Activated naive CD4-positive, alpha-beta T cell treated with anti-CD3 and anti-CD28 coated beads for 36 hours (primary cell): ENCODE results near the gene VRK1. TPM values are rescaled to one million over a fixed set of nuclear protein-coding genes. Genes with fewer than 3 reads are reported as not detected.

Experiments
- CTCF ChIA-PET: fragments of 350-600 bp; sonication (Branson Sonifier 250); formaldehyde crosslinking; loops from one replicate; lab custom pipeline; 2021; ENCODE audit warnings: antibody characterized with exemption; lab: Charles Lee
- DNase-seq: peaks from one replicate; pipeline ENCODE4 v3.0.0-alpha.2; 2020
- H3K27ac Mint-ChIP-seq: one replicate; pipeline ENCODE4 v1.8.0; 2021; ENCODE audit warnings: mild to moderate bottlenecking, mixed read lengths
- H3K27me3 Mint-ChIP-seq: one replicate; pipeline ENCODE4 v1.8.0; 2021; ENCODE audit warnings: low read depth, mixed read lengths
- H3K36me3 Mint-ChIP-seq: one replicate; pipeline ENCODE4 v1.8.0; 2021; ENCODE audit warnings: low read depth, mixed read lengths
- H3K4me1 Mint-ChIP-seq: one replicate; pipeline ENCODE4 v1.8.0; 2021; ENCODE audit warnings: low read depth, mixed read lengths
- H3K4me3 Mint-ChIP-seq: one replicate; pipeline ENCODE4 v1.8.0; 2021; ENCODE audit warnings: mild to moderate bottlenecking, moderate library complexity, mixed read lengths
- H3K9me3 Mint-ChIP-seq: one replicate; pipeline ENCODE4 v1.8.0; 2021; ENCODE audit warnings: mixed read lengths
- intact Hi-C: fragments of 100-400 bp; cut with micrococcal nuclease; formaldehyde crosslinking; loops from one replicate; pipeline ENCODE4 v1.15.1; 2023
- total RNA-seq, 2 experiments: library from RNA; stranded (reverse); gene quantifications; one replicate each; pipeline ENCODE4 v1.2.3, GENCODE V29; 2021

Gene VRK1
- total RNA-seq, 2 experiments from 2014 or later: 64.9 to 74.3 TPM

DNA sequence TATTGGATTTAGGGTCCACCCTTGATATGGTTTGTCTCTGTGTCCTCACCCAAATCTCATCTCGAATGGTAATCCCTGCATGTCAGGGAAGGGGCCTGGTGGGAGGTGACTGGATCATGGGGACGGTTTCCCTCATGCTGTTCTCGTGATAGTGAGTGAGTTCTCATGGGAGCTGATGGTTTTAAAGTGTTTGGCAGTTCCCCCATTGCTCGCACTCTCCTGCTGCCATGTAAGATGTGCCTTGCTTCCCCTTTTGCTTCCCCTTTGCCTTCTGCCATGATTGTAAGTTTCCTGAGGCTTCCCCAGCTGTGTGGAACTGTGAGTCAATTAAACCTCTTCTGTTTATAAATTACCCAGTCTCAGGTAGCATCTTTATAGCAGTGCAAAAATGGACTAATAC lies 118.3 kb downstream of the VRK1 start:
- H3K27ac Mint-ChIP-seq: no peak overlapping the region
- peaks cover 15% of the 10 kb centered on the region for H3K4me1 Mint-ChIP-seq
- H3K27me3 Mint-ChIP-seq: no peaks in the 10 kb centered on the region
- no peak overlapping the region for H3K4me3 Mint-ChIP-seq
- no peaks in the 10 kb centered on the region for H3K9me3 Mint-ChIP-seq
- peaks cover 5% of the 10 kb centered on the region for H3K36me3 Mint-ChIP-seq
- intact Hi-C loops: no loop called here
- CTCF ChIA-PET: no interaction called here
- DNase-seq: no peak

GRCh38 chr14:96916751-96917150 lies 119.6 kb downstream of the VRK1 start:
- Mint-ChIP-seq H3K4me3 (no peak overlapping the region), H3K27me3 (no peaks in the 10 kb centered on the region), H3K9me3 (peaks cover 4% of the 10 kb centered on the region), H3K36me3 (peaks cover 10% of the 10 kb centered on the region), H3K27ac (no peak overlapping the region), H3K4me1 (peaks cover 10% of the 10 kb centered on the region)
- DNase-seq: no peak
- intact Hi-C loops: no loop called here
- CTCF ChIA-PET: no interaction called here

DNA sequence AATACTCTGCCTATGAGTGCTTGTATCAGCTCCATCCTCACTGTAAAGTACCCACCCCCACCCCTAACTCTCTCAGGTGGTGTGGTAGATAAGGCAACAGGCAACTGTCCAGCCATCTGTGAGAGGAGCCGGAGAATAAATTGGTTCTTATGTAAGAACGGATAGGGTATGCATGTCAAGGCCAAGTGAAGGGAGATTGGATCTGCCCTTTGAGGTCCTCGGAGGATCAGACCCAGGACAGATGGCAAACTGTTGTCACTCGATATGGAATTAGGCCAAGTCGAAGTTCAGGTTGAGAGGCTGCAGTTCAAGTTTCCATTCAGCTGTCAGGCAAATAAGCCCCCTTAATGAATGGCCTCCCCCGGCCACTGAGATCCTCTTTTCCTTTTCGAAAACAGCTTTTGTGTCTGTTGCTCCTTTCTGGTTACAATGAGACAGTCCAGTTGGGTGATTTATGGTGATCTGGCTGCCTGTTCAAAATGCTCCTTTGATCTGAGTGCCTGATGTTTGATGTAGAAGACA lies 120.3 kb downstream of the VRK1 start:
- Mint-ChIP-seq H3K9me3 (peaks cover 4% of the 10 kb centered on the region), H3K27me3 (no peaks in the 10 kb centered on the region)
- CTCF ChIA-PET: no interaction called here

GRCh38 chr14:96920023-96920422 lies 122.8 kb downstream of the VRK1 start:
- H3K4me1 Mint-ChIP-seq: no peaks in the 10 kb centered on the region
- CTCF ChIA-PET: interaction anchor here (0.8 kb wide), 1 partner anchor 930 kb away, joined by 3 read pairs; no protein-coding TSS in a partner anchor

More for the DNA sequence above, 120.3 kb downstream of the VRK1 start:
- peaks cover 11% of the 10 kb centered on the region for H3K36me3 Mint-ChIP-seq
- no peak overlapping the region for H3K4me3 Mint-ChIP-seq
- intact Hi-C loops: no loop called here
- peaks cover 3% of the 10 kb centered on the region for H3K4me1 Mint-ChIP-seq
- DNase-seq: no peak
- H3K27ac Mint-ChIP-seq: no peak overlapping the region

GRCh38 chr14:96920820-96921219 lies 123.6 kb downstream of the VRK1 start:
- Mint-ChIP-seq H3K4me1 (no peaks in the 10 kb centered on the region), H3K9me3 (peaks cover 4% of the 10 kb centered on the region), H3K27me3 (no peaks in the 10 kb centered on the region), H3K4me3 (no peak overlapping the region), H3K27ac (no peak overlapping the region), H3K36me3 (peaks cover 6% of the 10 kb centered on the region)
- no peak for DNase-seq
- intact Hi-C loops: no loop called here
- CTCF ChIA-PET: no interaction called here

More at GRCh38 chr14:96920023-96920422, 122.8 kb downstream of the VRK1 start:
- H3K36me3 Mint-ChIP-seq: peaks cover 8% of the 10 kb centered on the region
- no peak overlapping the region for H3K4me3 Mint-ChIP-seq
- no peaks in the 10 kb centered on the region for H3K27me3 Mint-ChIP-seq
- no peak for DNase-seq
- no peak overlapping the region for H3K27ac Mint-ChIP-seq
- peaks cover 4% of the 10 kb centered on the region for H3K9me3 Mint-ChIP-seq
- intact Hi-C loops: no loop called here

- H3K27me3 Mint-ChIP-seq: no peaks in the 10 kb centered on the region
- H3K36me3 Mint-ChIP-seq: peaks cover 6% of the 10 kb centered on the region
- DNase-seq: no peak
- intact Hi-C loops: no loop called here
- peaks cover 4% of the 10 kb centered on the region for H3K9me3 Mint-ChIP-seq
- H3K4me1 Mint-ChIP-seq: no peaks in the 10 kb centered on the region
- H3K4me3 Mint-ChIP-seq: no peak overlapping the region
- no peak overlapping the region for H3K27ac Mint-ChIP-seq
- CTCF ChIA-PET: no interaction called here
These were observed 125.8 kb downstream of the VRK1 start for GRCh38 chr14:96922986-96923385.

GRCh38 chr14:96925422-96925821 lies 128.2 kb downstream of the VRK1 start:
- H3K4me3 Mint-ChIP-seq: no peak overlapping the region
- H3K9me3 Mint-ChIP-seq: peaks cover 4% of the 10 kb centered on the region
- no peaks in the 10 kb centered on the region for H3K27me3 Mint-ChIP-seq
- no peak for DNase-seq
- intact Hi-C loops: no loop called here
- CTCF ChIA-PET: no interaction called here
- H3K27ac Mint-ChIP-seq: no peak overlapping the region
- H3K36me3 Mint-ChIP-seq: peaks cover 6% of the 10 kb centered on the region
- H3K4me1 Mint-ChIP-seq: no peaks in the 10 kb centered on the region

DNA sequence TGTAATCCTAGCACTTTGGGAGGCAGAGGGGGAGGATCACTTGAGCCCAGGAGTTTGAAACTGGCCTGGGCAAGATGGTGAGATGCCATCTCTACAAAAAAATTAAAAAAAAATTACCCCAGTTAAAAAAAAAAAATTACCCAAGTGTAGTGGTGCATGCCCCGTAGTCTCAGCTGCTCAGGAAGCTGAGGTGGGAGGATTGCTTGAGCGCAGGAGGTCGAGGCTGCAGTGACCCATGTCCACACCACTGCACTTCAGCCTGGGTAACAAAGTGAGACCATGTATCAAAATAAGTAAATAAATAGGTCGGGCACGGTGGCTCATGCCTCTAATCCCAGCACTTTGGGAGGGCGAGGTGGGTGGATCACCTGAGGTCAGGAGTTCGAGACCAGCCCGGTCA lies 128.8 kb downstream of the VRK1 start:
- no peak for DNase-seq
- no peaks in the 10 kb centered on the region for H3K4me1 Mint-ChIP-seq
- CTCF ChIA-PET: no interaction called here
- intact Hi-C loops: no loop called here
- H3K4me3 Mint-ChIP-seq: no peak overlapping the region
- peaks cover 2% of the 10 kb centered on the region for H3K36me3 Mint-ChIP-seq
- H3K9me3 Mint-ChIP-seq: peaks cover under 1% of the 10 kb centered on the region
- H3K27ac Mint-ChIP-seq: no peak overlapping the region
- H3K27me3 Mint-ChIP-seq: no peaks in the 10 kb centered on the region

GRCh38 chr14:96928779-96929380 lies 131.7 kb downstream of the VRK1 start:
- Mint-ChIP-seq H3K27me3 (no peaks in the 10 kb centered on the region), H3K4me3 (no peak overlapping the region), H3K4me1 (no peaks in the 10 kb centered on the region), H3K36me3 (peaks cover 3% of the 10 kb centered on the region), H3K27ac (no peak overlapping the region), H3K9me3 (no peaks in the 10 kb centered on the region)
- CTCF ChIA-PET: no interaction called here
- DNase-seq: no peak
- intact Hi-C loops: no loop called here

DNA sequence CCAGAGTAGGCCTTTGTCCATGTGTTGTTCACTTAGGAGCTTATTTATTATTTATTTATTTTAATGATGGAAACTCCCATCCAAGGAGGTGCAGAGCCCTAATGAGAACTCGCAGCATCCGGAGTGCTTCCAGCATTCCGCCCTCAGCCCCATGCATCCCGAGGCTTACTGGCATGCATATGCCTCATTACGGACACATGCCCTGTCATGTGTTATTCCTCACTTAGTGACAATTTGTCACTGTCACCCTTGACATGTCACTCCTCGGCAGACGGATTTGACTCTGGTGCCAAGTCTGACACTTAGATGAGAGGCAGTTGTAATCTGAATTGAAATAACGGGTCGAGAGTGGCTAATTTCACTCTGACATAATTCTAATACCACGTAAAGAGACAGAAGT lies 132.8 kb downstream of the VRK1 start:
- H3K4me1 Mint-ChIP-seq: no peaks in the 10 kb centered on the region
- no peaks in the 10 kb centered on the region for H3K9me3 Mint-ChIP-seq

GRCh38 chr14:96930526-96930925 lies 133.3 kb downstream of the VRK1 start:
- intact Hi-C loops: no loop called here
- H3K36me3 Mint-ChIP-seq: peaks cover 3% of the 10 kb centered on the region
- DNase-seq: no peak
- CTCF ChIA-PET: no interaction called here
- no peaks in the 10 kb centered on the region for H3K9me3 Mint-ChIP-seq
- H3K27me3 Mint-ChIP-seq: no peaks in the 10 kb centered on the region
- no peak overlapping the region for H3K4me3 Mint-ChIP-seq
- no peaks in the 10 kb centered on the region for H3K4me1 Mint-ChIP-seq
- H3K27ac Mint-ChIP-seq: no peak overlapping the region

More for the DNA sequence above, 132.8 kb downstream of the VRK1 start:
- Mint-ChIP-seq H3K27ac (no peak overlapping the region), H3K27me3 (no peaks in the 10 kb centered on the region), H3K36me3 (peaks cover 3% of the 10 kb centered on the region), H3K4me3 (no peak overlapping the region)
- CTCF ChIA-PET: no interaction called here
- intact Hi-C loops: no loop called here
- no peak for DNase-seq
